Smooth muscle cell (in vitro differentiated cells): Measurements from ENCODE around the gene RRAGD. TPM values are rescaled to one million over a fixed set of nuclear protein-coding genes. Genes with fewer than 3 reads are reported as not detected.

Experiments used
- DNase-seq: peaks from one replicate; lab custom pipeline; 2025; ENCODE audit not compliant: unreplicated experiment; lab: John Stamatoyannopoulos, UW
- H2AFZ ChIP-seq: fragments of 200-600 bp; sonication (generic); 2 replicates; pipeline ENCODE4 v1.6.0; 2016; ENCODE audit warnings: antibody characterized with exemption, low read depth, mild to moderate bottlenecking
- H3F3A ChIP-seq: fragments of 200-600 bp; sonication (generic); 2 replicates; pipeline ENCODE4 v1.6.0; 2017; ENCODE audit warnings: antibody characterized with exemption, low read depth
- H3K27ac ChIP-seq: fragments of 200-600 bp; sonication (generic); 2 replicates; pipeline ENCODE4 v1.5.1; 2016; ENCODE audit warnings: low read depth, mild to moderate bottlenecking
- H3K27me3 ChIP-seq: fragments of 200-600 bp; sonication (generic); 2 replicates; pipeline ENCODE4 v1.6.1; 2016; ENCODE audit warnings: low read depth, mild to moderate bottlenecking
- H3K36me3 ChIP-seq: fragments of 200-600 bp; sonication (generic); 2 replicates; pipeline ENCODE4 v1.5.1; 2016; ENCODE audit warnings: low read depth
- H3K4me1 ChIP-seq: fragments of 200-600 bp; sonication (generic); 2 replicates; pipeline ENCODE4 v1.5.1; 2016; ENCODE audit warnings: low read depth
- H3K4me2 ChIP-seq: fragments of 200-600 bp; sonication (generic); 2 replicates; pipeline ENCODE4 v1.6.0; 2016; ENCODE audit warnings: mild to moderate bottlenecking
- H3K4me3 ChIP-seq: fragments of 200-600 bp; sonication (generic); 2 replicates; pipeline ENCODE4 v1.5.1; 2016; ENCODE audit warnings: mild to moderate bottlenecking
- H3K79me2 ChIP-seq: fragments of 200-600 bp; sonication (generic); 2 replicates; pipeline ENCODE4 v1.6.0; 2016; ENCODE audit warnings: low read depth, mild to moderate bottlenecking
- H3K9ac ChIP-seq: fragments of 200-600 bp; sonication (generic); 2 replicates; pipeline ENCODE4 v1.6.0; 2016; ENCODE audit warnings: low read depth
- H3K9me3 ChIP-seq: fragments of 200-600 bp; sonication (generic); replicated peaks from 2 replicates; pipeline ENCODE4 v1.5.1; 2016; ENCODE audit warnings: low read depth
- H4K20me1 ChIP-seq: fragments of 200-600 bp; sonication (generic); 2 replicates; pipeline ENCODE4 v1.6.0; 2016; ENCODE audit warnings: low read depth
- CTCF ChIP-seq: fragments of 200-600 bp; sonication (generic); IDR thresholded peaks from 2 replicates; pipeline ENCODE4 v1.5.1; 2017; ENCODE audit warnings: borderline replicate concordance, mild to moderate bottlenecking, antibody characterized with exemption; ENCODE audit not compliant: insufficient read depth, poor library complexity, severe bottlenecking
- WGBS: methylation state at CpG from one replicate; pipeline ENCODE4 v1.1.7; 2016; ENCODE audit warnings: low lambda C conversion rate; 5-methylcytosine and 5-hydroxymethylcytosine counted together
- polyA plus RNA-seq: library from polyadenylated mRNA; unstranded; fragments of >200 nt; fragmentation: Nextera tagmentation; extraction: Ambion mirVana; gene quantifications from 2 replicates; pipeline ENCODE4 v1.2.1, GENCODE V29; 2016
- total RNA-seq: library from RNA; depleted of rRNA; stranded (reverse); fragments of >200 nt; gene quantifications from 2 replicates; pipeline ENCODE4 v1.2.3, GENCODE V29; 2014

RRAGD gene
- total RNA-seq (2.7 and 3.5 TPM in 2 replicates), polyA plus RNA-seq (1.2 and 1.9 TPM in 2 replicates)

- TF ChIP-seq CTCF, result no peak
- Histone ChIP-seq H3K4me2 (peak within 1 kb of the TSS; percentile 99), H2AFZ (peak within 1 kb of the TSS; percentile 93), H3K27me3 (peaks cover 85% of the 10 kb centered on the region), H3K27ac (no peak within 1 kb of the TSS), H3K36me3 (no peaks in the 10 kb centered on the region), H3K9me3 (no peaks in the 10 kb centered on the region), H3K4me1 (peaks cover 32% of the 10 kb centered on the region), H4K20me1 (no peaks in the 10 kb centered on the region), H3K79me2 (no peaks in the 10 kb centered on the region), H3F3A (no peaks in the 10 kb centered on the region), H3K9ac (peak within 1 kb of the TSS; percentile 32), H3K4me3 (peak within 1 kb of the TSS; percentile 79)
- 3% methylated on average over 55 of the region's 85 CpGs for WGBS
- DNase-seq, result no peak
Observed at GRCh38 chr6:89412071-89413005, at the start of gene RRAGD. RRAGD (minus strand) TSS chr6:89412273; CDS start chr6:89411993, 280 bp downstream.

- no peak for DNase-seq
- no peaks in the 10 kb centered on the region for H3K4me1 ChIP-seq
- H3K79me2 ChIP-seq, result peaks cover 3% of the 10 kb centered on the region
- H3K36me3 ChIP-seq, result no peaks in the 10 kb centered on the region
- H3K4me3 ChIP-seq, result no peak overlapping the region
- TF ChIP-seq CTCF, result no peak
- 87% methylated on average over 7 of the region's 7 CpGs for WGBS
- H3K4me2 ChIP-seq, result no peak overlapping the region
- H3K9ac ChIP-seq, result no peak overlapping the region
- no peaks in the 10 kb centered on the region for H3K27me3 ChIP-seq
- no peaks in the 10 kb centered on the region for H3K9me3 ChIP-seq
- H3K27ac ChIP-seq, result no peak overlapping the region
- no peak overlapping the region for H2AFZ ChIP-seq
- H3F3A ChIP-seq, result no peaks in the 10 kb centered on the region
- H4K20me1 ChIP-seq, result peaks cover 26% of the 10 kb centered on the region
Observed at GRCh38 chr6:89460713-89461112, 48.6 kb upstream of the RRAGD start.

- DNase-seq, result no peak
- H3K79me2 ChIP-seq, result peaks cover 3% of the 10 kb centered on the region
- no peaks in the 10 kb centered on the region for H3K9me3 ChIP-seq
- H2AFZ ChIP-seq, result no peak overlapping the region
- no peak overlapping the region for H3K27ac ChIP-seq
- H3F3A ChIP-seq, result no peaks in the 10 kb centered on the region
- H3K4me2 ChIP-seq, result no peak overlapping the region
- no peaks in the 10 kb centered on the region for H3K4me1 ChIP-seq
- no peak for TF ChIP-seq CTCF
- 97% methylated on average over 1 of the region's 1 CpG for WGBS
- H3K27me3 ChIP-seq, result no peaks in the 10 kb centered on the region
- H3K36me3 ChIP-seq, result no peaks in the 10 kb centered on the region
- no peak overlapping the region for H3K9ac ChIP-seq
- H3K4me3 ChIP-seq, result no peak overlapping the region
- H4K20me1 ChIP-seq, result peaks cover 26% of the 10 kb centered on the region
Observed at GRCh38 chr6:89459501-89459900, 47.4 kb upstream of the RRAGD start.
